ENCODE measurements around the gene LGR5.
"Not testable (repeated sequence)": the region's sequence is repeated elsewhere in the genome, so short reads cannot be mapped to it uniquely, and the experiment has no call there.

The LGR5 gene

GRCh38 chr12:71546322-71546861, 106.8 kb downstream of the LGR5 start:
- no peak for DNase-seq (ENCODE audit: low read depth in 2 of 3, low spot score in 1 of 3)

GRCh38 chr12:71548893-71549292, 109.3 kb downstream of the LGR5 start:
- no peak for DNase-seq (ENCODE audit: low read depth in 2 of 3, low spot score in 1 of 3)

GRCh38 chr12:71551529-71551928, 111.9 kb downstream of the LGR5 start:
- DNase-seq (ENCODE audit: low read depth in 2 of 3, low spot score in 1 of 3), result no peak

GRCh38 chr12:71552728-71553501, 113.3 kb downstream of the LGR5 start:
- DNase-seq (ENCODE audit: low read depth in 2 of 3, low spot score in 1 of 3), result no peak

- DNase-seq (ENCODE audit: low read depth in 2 of 3, low spot score in 1 of 3), result no peak
Measured at GRCh38 chr12:71555191-71555590, 115.6 kb downstream of the LGR5 start.

GRCh38 chr12:71555789-71556188, 116.2 kb downstream of the LGR5 start:
- not testable (repeated sequence) for DNase-seq (ENCODE audit: low read depth in 2 of 3, low spot score in 1 of 3)

- no peak for DNase-seq (ENCODE audit: low read depth in 2 of 3, low spot score in 1 of 3)
Measured at GRCh38 chr12:71556448-71556847, 116.8 kb downstream of the LGR5 start.

- no peak for DNase-seq (ENCODE audit: low read depth in 2 of 3, low spot score in 1 of 3)
Measured at GRCh38 chr12:71556875-71557274, 117.3 kb downstream of the LGR5 start.

GRCh38 chr12:71558445-71558844, 118.8 kb downstream of the LGR5 start:
- DNase-seq (ENCODE audit: low read depth in 2 of 3, low spot score in 1 of 3), result no peak

- no peak for DNase-seq (ENCODE audit: low read depth in 2 of 3, low spot score in 1 of 3)
Measured at GRCh38 chr12:71562676-71563595, 123.3 kb downstream of the LGR5 start.

GRCh38 chr12:71565535-71565934, 125.9 kb downstream of the LGR5 start:
- no peak for DNase-seq (ENCODE audit: low read depth in 2 of 3, low spot score in 1 of 3)

- no peak for DNase-seq (ENCODE audit: low read depth in 2 of 3, low spot score in 1 of 3)
Measured at GRCh38 chr12:71566655-71567054, 127.1 kb downstream of the LGR5 start.

GRCh38 chr12:71567537-71567936, 127.9 kb downstream of the LGR5 start:
- DNase-seq (ENCODE audit: low read depth in 2 of 3, low spot score in 1 of 3), result no peak

GRCh38 chr12:71569885-71570284, 130.3 kb downstream of the LGR5 start:
- not testable (repeated sequence) for DNase-seq (ENCODE audit: low read depth in 2 of 3, low spot score in 1 of 3)

GRCh38 chr12:71576496-71576895, 136.9 kb downstream of the LGR5 start:
- DNase-seq (ENCODE audit: low read depth in 2 of 3, low spot score in 1 of 3), result no peak

- DNase-seq (ENCODE audit: low read depth in 2 of 3, low spot score in 1 of 3), result no peak
Measured at GRCh38 chr12:71578694-71579258, 139.2 kb downstream of the LGR5 start.

- no peak for DNase-seq (ENCODE audit: low read depth in 2 of 3, low spot score in 1 of 3)
Measured at GRCh38 chr12:71581206-71581605, 141.6 kb downstream of the LGR5 start.

GRCh38 chr12:71582925-71583324, 143.3 kb downstream of the LGR5 start:
- no peak for DNase-seq (ENCODE audit: low read depth in 2 of 3, low spot score in 1 of 3)

GRCh38 chr12:71584356-71584755, 144.8 kb downstream of the LGR5 start:
- no peak for DNase-seq (ENCODE audit: low read depth in 2 of 3, low spot score in 1 of 3)

- no peak for DNase-seq (ENCODE audit: low read depth in 2 of 3, low spot score in 1 of 3)
Measured at GRCh38 chr12:71585218-71585617, 145.6 kb downstream of the LGR5 start.

- DNase-seq (ENCODE audit: low read depth in 2 of 3, low spot score in 1 of 3), result no peak
Measured at GRCh38 chr12:71587012-71587411, 147.4 kb downstream of the LGR5 start.

- DNase-seq (ENCODE audit: low read depth in 2 of 3, low spot score in 1 of 3), result no peak
Measured at GRCh38 chr12:71589478-71589881, 149.9 kb downstream of the LGR5 start.
